WTC11 (cell line): ENCODE measurements around the gene PCDHA5. TPM values are rescaled to one million over a fixed set of nuclear protein-coding genes. Genes with fewer than 3 reads are reported as not detected.
A peak's percentile ranks its signal among the peaks of the same experiment; 100 is the strongest.
"Not testable (repeated sequence)": the region's sequence is repeated elsewhere in the genome, so short reads cannot be mapped to it uniquely, and the experiment has no call there.

Experiments
- ATAC-seq: fragments of 200-7000 bp; cut with Tn5 transposase; 2 replicates; pipeline ENCODE4 v1.10.0; 2021; ENCODE audit warnings: mild to moderate bottlenecking, moderate library complexity
- CTCF ChIA-PET: fragments of 300-600 bp; sonication (Branson Sonifier 250); formaldehyde crosslinking; loops from one replicate; lab custom pipeline; 2021; ENCODE audit warnings: antibody characterized with exemption; lab: Charles Lee
- POLR2A ChIA-PET: fragments of 350-600 bp; sonication (Branson Sonifier 250); formaldehyde crosslinking; loops from one replicate; lab custom pipeline; 2021; ENCODE audit warnings: antibody characterized with exemption; lab: Charles Lee
- DNase-seq: peaks from one replicate; pipeline ENCODE4 v3.0.0; 2021; ENCODE audit warnings: low spot score
- H3K27ac Mint-ChIP-seq: 2 replicates; pipeline ENCODE4 v1.8.0; 2021; ENCODE audit warnings: mixed read lengths
- H3K27me3 Mint-ChIP-seq: 2 replicates; pipeline ENCODE4 v1.8.0; 2021; ENCODE audit warnings: low read depth, mild to moderate bottlenecking, moderate library complexity, mixed read lengths
- H3K36me3 Mint-ChIP-seq: 2 replicates; pipeline ENCODE4 v1.8.0; 2021; ENCODE audit warnings: mixed read lengths
- H3K4me1 Mint-ChIP-seq: 2 replicates; pipeline ENCODE4 v1.8.0; 2022; ENCODE audit warnings: mixed read lengths
- H3K4me3 Mint-ChIP-seq: 2 replicates; pipeline ENCODE4 v1.8.0; 2021; ENCODE audit warnings: mild to moderate bottlenecking, moderate library complexity, mixed read lengths
- H3K9me3 Mint-ChIP-seq: 2 replicates; pipeline ENCODE4 v1.8.0; 2021; ENCODE audit warnings: mixed read lengths
- EMX1 ChIP-seq: fragments of 250-450 bp; sonication (Bioruptor Pico); IDR thresholded peaks from 2 replicates; pipeline ENCODE4 v1.8.0; 2021; ENCODE audit warnings: mild to moderate bottlenecking
- FOXP1 ChIP-seq: sonication (generic); formaldehyde crosslinking; IDR thresholded peaks from 2 replicates; pipeline ENCODE4 v1.8.0; 2022; ENCODE audit warnings: missing genetic modification reagents, mild to moderate bottlenecking, moderate library complexity, borderline replicate concordance
- IRF2 ChIP-seq: sonication (generic); formaldehyde crosslinking; IDR thresholded peaks from 2 replicates; pipeline ENCODE4 v1.8.0; 2022; ENCODE audit warnings: low read depth, missing genetic modification reagents, borderline replicate concordance
- JAZF1 ChIP-seq: fragments of 250-450 bp; sonication (Bioruptor Pico); IDR thresholded peaks from 2 replicates; pipeline ENCODE4 v1.9.0; 2021; ENCODE audit warnings: moderate library complexity, mild to moderate bottlenecking, inconsistent platforms
- JUN ChIP-seq: sonication (generic); formaldehyde crosslinking; IDR thresholded peaks from 2 replicates; pipeline ENCODE4 v1.8.0; 2023; ENCODE audit warnings: mild to moderate bottlenecking, missing genetic modification reagents
- NFYB ChIP-seq: sonication (generic); formaldehyde crosslinking; conservative IDR thresholded peaks from 2 replicates; pipeline ENCODE4 v1.8.0; 2022; ENCODE audit warnings: low read depth, missing genetic modification reagents
- OVOL2 ChIP-seq: fragments of 250-450 bp; sonication (Bioruptor Pico); IDR thresholded peaks from 2 replicates; pipeline ENCODE4 v1.9.0; 2021; ENCODE audit warnings: mild to moderate bottlenecking, borderline replicate concordance
- SMAD4 ChIP-seq: sonication (generic); formaldehyde crosslinking; IDR thresholded peaks from 2 replicates; pipeline ENCODE4 v1.8.0; 2022; ENCODE audit warnings: mild to moderate bottlenecking, missing genetic modification reagents
- TCF7 ChIP-seq: sonication (generic); formaldehyde crosslinking; IDR thresholded peaks from 2 replicates; pipeline ENCODE4 v1.8.0; 2022; ENCODE audit warnings: mild to moderate bottlenecking, low read depth, missing genetic modification reagents, moderate library complexity
- ZNF138 ChIP-seq: sonication (generic); formaldehyde crosslinking; conservative IDR thresholded peaks from 2 replicates; pipeline ENCODE4 v1.8.1; 2022; ENCODE audit warnings: mild to moderate bottlenecking, moderate library complexity, missing genetic modification reagents
- total RNA-seq: library from RNA; stranded (reverse); gene quantifications from 3 replicates; pipeline ENCODE4 v1.2.3, GENCODE V29; 2021
- TF ChIP-seq, protein P1 (sequence below): sonication (generic); formaldehyde crosslinking; IDR thresholded peaks from 2 replicates; pipeline ENCODE4 v1.8.0; 2022; ENCODE audit warnings: missing genetic modification reagents
- TF ChIP-seq, protein P2 (sequence below): sonication (generic); formaldehyde crosslinking; IDR thresholded peaks from 2 replicates; pipeline ENCODE4 v1.8.0; 2022; ENCODE audit warnings: mild to moderate bottlenecking, missing genetic modification reagents
- TF ChIP-seq, protein P3 (sequence below): sonication (generic); formaldehyde crosslinking; IDR thresholded peaks from 2 replicates; pipeline ENCODE4 v1.8.1; 2023; ENCODE audit warnings: mild to moderate bottlenecking, missing genetic modification reagents, borderline replicate concordance
- TF ChIP-seq, protein P4 (sequence below): fragments of 200-600 bp; IDR thresholded peaks from 2 replicates; pipeline ENCODE4 v1.8.0; 2022; ENCODE audit warnings: antibody characterized with exemption
- TF ChIP-seq, protein P5 (sequence below): sonication (generic); formaldehyde crosslinking; IDR thresholded peaks from 2 replicates; pipeline ENCODE4 v1.8.1; 2023; ENCODE audit warnings: mild to moderate bottlenecking, missing genetic modification reagents, moderate library complexity
- TF ChIP-seq, protein P6 (sequence below): sonication (generic); formaldehyde crosslinking; IDR thresholded peaks from 2 replicates; pipeline ENCODE4 v1.8.0; 2022; ENCODE audit warnings: mild to moderate bottlenecking, missing genetic modification reagents

The PCDHA5 gene
- total RNA-seq, 1 experiment from 2014 or later = 0.90 TPM

DNA sequence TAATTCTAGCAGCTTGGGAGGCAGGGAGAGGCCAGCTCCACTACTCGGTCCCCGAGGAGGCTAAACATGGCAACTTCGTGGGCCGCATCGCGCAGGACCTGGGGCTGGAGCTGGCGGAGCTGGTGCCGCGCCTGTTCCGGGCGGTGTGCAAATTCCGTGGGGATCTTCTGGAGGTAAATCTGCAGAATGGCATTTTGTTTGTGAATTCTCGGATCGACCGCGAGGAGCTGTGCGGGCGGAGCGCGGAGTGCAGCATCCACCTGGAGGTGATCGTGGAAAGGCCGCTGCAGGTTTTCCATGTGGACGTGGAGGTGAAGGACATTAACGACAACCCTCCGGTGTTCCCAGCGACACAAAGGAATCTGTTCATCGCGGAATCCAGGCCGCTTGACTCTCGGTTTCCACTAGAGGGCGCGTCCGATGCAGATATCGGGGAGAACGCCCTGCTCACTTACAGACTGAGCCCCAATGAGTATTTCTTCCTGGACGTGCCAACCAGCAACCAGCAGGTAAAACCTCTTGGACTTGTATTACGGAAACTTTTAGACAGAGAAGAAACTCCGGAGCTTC, 13.1 kb downstream of the PCDHA5 start:
- H3K27me3 Mint-ChIP-seq, POLR2A ChIA-PET, DNase-seq, H3K4me1 Mint-ChIP-seq, H3K9me3 Mint-ChIP-seq: not testable (repeated sequence)
- Mint-ChIP-seq H3K27ac (peak overlapping the region; percentile 93), H3K36me3 (peaks cover 23% of the 10 kb centered on the region), H3K4me3 (peak overlapping the region; percentile 87)
- CTCF ChIA-PET = interaction anchor here (0.7 to 2.0 kb wide), 6 partner anchors 11 to 49 kb away, joined by 3 to 7 read pairs (median 4); partner anchors contain the start of genes PCDHA1 and PCDHA10
- peak; percentile 91 for ATAC-seq
- TF ChIP-seq, protein P1, sequence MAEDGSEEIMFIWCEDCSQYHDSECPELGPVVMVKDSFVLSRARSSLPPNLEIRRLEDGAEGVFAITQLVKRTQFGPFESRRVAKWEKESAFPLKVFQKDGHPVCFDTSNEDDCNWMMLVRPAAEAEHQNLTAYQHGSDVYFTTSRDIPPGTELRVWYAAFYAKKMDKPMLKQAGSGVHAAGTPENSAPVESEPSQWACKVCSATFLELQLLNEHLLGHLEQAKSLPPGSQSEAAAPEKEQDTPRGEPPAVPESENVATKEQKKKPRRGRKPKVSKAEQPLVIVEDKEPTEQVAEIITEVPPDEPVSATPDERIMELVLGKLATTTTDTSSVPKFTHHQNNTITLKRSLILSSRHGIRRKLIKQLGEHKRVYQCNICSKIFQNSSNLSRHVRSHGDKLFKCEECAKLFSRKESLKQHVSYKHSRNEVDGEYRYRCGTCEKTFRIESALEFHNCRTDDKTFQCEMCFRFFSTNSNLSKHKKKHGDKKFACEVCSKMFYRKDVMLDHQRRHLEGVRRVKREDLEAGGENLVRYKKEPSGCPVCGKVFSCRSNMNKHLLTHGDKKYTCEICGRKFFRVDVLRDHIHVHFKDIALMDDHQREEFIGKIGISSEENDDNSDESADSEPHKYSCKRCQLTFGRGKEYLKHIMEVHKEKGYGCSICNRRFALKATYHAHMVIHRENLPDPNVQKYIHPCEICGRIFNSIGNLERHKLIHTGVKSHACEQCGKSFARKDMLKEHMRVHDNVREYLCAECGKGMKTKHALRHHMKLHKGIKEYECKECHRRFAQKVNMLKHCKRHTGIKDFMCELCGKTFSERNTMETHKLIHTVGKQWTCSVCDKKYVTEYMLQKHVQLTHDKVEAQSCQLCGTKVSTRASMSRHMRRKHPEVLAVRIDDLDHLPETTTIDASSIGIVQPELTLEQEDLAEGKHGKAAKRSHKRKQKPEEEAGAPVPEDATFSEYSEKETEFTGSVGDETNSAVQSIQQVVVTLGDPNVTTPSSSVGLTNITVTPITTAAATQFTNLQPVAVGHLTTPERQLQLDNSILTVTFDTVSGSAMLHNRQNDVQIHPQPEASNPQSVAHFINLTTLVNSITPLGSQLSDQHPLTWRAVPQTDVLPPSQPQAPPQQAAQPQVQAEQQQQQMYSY (CRISPR knock-in tag) = peak; percentile 20; the same call in 1 of the 2 replicates

DNA sequence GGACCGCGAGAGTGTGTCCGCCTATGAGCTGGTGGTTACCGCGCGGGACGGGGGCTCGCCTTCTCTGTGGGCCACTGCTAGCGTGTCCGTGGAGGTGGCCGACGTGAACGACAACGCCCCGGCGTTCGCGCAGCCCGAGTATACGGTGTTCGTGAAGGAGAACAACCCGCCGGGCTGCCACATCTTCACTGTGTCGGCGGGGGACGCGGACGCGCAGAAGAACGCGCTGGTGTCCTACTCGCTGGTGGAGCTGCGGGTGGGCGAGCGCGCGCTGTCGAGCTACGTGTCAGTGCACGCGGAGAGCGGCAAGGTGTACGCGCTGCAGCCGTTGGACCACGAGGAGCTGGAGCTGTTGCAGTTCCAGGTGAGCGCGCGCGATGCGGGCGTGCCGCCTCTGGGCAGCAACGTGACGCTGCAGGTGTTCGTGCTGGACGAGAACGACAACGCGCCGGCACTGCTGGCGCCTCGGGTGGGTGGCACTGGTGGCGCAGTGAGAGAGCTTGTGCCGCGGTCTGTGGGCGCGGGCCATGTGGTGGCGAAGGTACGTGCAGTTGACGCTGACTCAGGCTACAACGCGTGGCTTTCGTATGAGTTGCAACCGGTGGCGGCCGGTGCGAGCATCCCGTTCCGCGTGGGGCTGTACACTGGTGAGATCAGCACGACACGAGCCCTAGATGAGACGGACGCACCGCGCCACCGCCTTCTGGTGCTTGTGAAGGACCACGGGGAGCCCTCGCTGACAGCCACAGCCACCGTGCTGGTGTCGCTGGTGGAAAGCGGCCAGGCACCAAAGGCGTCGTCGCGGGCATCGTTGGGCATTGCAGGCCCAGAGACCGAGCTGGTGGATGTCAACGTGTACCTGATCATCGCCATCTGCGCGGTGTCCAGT, 14.5 kb downstream of the PCDHA5 start:
- peaks cover 20% of the 10 kb centered on the region for H3K36me3 Mint-ChIP-seq
- ChIA-PET CTCF (interaction anchor here (0.6 to 0.8 kb wide), 2 partner anchors 50 to 188 kb away, joined by 3 read pairs; partner anchors contain the start of gene PCDHA1), POLR2A (no interaction called here)

More for the DNA sequence above, 14.5 kb downstream of the PCDHA5 start:
- DNase-seq (no peak), ATAC-seq (no peak)
- H3K27ac Mint-ChIP-seq = no peak overlapping the region
- H3K9me3 Mint-ChIP-seq = peaks cover 5% of the 10 kb centered on the region; the same call in 1 of the 2 replicates
- TF ChIP-seq TCF7 (CRISPR knock-in tag) = no peak
- TF ChIP-seq JUN (CRISPR knock-in tag) = no peak
- TF ChIP-seq JAZF1 = no peak
- TF ChIP-seq, protein P2, sequence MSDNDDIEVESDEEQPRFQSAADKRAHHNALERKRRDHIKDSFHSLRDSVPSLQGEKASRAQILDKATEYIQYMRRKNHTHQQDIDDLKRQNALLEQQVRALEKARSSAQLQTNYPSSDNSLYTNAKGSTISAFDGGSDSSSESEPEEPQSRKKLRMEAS (CRISPR knock-in tag) = no peak
- no peak for TF ChIP-seq IRF2 (CRISPR knock-in tag)
- TF ChIP-seq, protein P3, sequence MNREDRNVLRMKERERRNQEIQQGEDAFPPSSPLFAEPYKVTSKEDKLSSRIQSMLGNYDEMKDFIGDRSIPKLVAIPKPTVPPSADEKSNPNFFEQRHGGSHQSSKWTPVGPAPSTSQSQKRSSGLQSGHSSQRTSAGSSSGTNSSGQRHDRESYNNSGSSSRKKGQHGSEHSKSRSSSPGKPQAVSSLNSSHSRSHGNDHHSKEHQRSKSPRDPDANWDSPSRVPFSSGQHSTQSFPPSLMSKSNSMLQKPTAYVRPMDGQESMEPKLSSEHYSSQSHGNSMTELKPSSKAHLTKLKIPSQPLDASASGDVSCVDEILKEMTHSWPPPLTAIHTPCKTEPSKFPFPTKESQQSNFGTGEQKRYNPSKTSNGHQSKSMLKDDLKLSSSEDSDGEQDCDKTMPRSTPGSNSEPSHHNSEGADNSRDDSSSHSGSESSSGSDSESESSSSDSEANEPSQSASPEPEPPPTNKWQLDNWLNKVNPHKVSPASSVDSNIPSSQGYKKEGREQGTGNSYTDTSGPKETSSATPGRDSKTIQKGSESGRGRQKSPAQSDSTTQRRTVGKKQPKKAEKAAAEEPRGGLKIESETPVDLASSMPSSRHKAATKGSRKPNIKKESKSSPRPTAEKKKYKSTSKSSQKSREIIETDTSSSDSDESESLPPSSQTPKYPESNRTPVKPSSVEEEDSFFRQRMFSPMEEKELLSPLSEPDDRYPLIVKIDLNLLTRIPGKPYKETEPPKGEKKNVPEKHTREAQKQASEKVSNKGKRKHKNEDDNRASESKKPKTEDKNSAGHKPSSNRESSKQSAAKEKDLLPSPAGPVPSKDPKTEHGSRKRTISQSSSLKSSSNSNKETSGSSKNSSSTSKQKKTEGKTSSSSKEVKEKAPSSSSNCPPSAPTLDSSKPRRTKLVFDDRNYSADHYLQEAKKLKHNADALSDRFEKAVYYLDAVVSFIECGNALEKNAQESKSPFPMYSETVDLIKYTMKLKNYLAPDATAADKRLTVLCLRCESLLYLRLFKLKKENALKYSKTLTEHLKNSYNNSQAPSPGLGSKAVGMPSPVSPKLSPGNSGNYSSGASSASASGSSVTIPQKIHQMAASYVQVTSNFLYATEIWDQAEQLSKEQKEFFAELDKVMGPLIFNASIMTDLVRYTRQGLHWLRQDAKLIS (CRISPR knock-in tag) = no peak
- TF ChIP-seq NFYB (CRISPR knock-in tag) = no peak
- no peak for TF ChIP-seq SMAD4 (CRISPR knock-in tag)
- TF ChIP-seq EMX1 = no peak
- TF ChIP-seq ZNF138 (CRISPR knock-in tag) = no peak
- TF ChIP-seq, protein P4, sequence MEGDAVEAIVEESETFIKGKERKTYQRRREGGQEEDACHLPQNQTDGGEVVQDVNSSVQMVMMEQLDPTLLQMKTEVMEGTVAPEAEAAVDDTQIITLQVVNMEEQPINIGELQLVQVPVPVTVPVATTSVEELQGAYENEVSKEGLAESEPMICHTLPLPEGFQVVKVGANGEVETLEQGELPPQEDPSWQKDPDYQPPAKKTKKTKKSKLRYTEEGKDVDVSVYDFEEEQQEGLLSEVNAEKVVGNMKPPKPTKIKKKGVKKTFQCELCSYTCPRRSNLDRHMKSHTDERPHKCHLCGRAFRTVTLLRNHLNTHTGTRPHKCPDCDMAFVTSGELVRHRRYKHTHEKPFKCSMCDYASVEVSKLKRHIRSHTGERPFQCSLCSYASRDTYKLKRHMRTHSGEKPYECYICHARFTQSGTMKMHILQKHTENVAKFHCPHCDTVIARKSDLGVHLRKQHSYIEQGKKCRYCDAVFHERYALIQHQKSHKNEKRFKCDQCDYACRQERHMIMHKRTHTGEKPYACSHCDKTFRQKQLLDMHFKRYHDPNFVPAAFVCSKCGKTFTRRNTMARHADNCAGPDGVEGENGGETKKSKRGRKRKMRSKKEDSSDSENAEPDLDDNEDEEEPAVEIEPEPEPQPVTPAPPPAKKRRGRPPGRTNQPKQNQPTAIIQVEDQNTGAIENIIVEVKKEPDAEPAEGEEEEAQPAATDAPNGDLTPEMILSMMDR = no peak
- TF ChIP-seq OVOL2 (CRISPR knock-in tag) = no peak
- TF ChIP-seq FOXP1 (CRISPR knock-in tag) = no peak
- TF ChIP-seq, protein P5, sequence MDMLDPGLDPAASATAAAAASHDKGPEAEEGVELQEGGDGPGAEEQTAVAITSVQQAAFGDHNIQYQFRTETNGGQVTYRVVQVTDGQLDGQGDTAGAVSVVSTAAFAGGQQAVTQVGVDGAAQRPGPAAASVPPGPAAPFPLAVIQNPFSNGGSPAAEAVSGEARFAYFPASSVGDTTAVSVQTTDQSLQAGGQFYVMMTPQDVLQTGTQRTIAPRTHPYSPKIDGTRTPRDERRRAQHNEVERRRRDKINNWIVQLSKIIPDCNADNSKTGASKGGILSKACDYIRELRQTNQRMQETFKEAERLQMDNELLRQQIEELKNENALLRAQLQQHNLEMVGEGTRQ (CRISPR knock-in tag) = no peak
- TF ChIP-seq, protein P6, sequence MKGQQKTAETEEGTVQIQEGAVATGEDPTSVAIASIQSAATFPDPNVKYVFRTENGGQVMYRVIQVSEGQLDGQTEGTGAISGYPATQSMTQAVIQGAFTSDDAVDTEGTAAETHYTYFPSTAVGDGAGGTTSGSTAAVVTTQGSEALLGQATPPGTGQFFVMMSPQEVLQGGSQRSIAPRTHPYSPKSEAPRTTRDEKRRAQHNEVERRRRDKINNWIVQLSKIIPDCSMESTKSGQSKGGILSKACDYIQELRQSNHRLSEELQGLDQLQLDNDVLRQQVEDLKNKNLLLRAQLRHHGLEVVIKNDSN (CRISPR knock-in tag) = no peak
- TF ChIP-seq, all 79 proteins: peak for 0
- Mint-ChIP-seq H3K27me3 (no peaks in the 10 kb centered on the region), H3K4me1 (no peaks in the 10 kb centered on the region), H3K4me3 (no peak overlapping the region)
